ENCODE data around the gene CELF4.

CELF4 gene

DNA sequence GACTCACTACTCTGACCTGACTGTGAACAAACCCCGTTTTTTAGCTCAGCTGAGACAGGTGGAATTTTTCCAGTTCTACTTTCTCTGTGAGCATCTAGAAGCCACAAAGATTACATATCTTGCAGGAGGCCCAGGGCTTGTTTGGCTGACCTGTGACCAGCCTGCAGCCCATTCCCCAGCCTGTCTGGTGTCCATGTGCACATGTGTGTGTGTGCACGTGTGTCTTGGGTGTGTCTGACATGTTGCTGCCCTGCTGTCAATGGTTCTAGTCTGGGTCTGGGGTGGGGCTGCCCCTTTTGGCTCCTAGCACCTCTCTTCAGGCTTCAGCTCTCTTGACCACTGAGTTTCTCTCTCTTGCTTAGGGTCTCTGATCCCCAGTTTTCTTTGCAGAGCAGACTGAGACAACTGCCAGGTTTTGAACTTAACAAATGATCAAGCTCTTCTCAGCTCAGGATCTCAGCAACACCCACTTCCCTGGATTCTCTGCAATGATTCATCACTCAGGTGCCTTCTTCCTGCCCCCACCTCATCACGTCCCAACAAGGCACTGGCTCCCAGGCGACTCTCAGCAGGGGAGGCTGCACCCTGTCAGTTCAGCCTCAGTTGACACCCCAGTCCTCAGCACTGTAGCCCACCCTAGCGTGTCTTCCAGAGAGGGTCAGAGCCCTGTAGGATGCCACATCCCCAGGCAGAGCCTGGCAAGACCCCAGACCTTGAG is 130.3 kb downstream of the CELF4 start:
- DNase-seq: no peak

- no peak for DNase-seq
Measured at GRCh38 chr18:37434161-37434860, 131.3 kb downstream of the CELF4 start.

- DNase-seq: no peak
Measured at GRCh38 chr18:37432436-37433195, 133.0 kb downstream of the CELF4 start.

DNA sequence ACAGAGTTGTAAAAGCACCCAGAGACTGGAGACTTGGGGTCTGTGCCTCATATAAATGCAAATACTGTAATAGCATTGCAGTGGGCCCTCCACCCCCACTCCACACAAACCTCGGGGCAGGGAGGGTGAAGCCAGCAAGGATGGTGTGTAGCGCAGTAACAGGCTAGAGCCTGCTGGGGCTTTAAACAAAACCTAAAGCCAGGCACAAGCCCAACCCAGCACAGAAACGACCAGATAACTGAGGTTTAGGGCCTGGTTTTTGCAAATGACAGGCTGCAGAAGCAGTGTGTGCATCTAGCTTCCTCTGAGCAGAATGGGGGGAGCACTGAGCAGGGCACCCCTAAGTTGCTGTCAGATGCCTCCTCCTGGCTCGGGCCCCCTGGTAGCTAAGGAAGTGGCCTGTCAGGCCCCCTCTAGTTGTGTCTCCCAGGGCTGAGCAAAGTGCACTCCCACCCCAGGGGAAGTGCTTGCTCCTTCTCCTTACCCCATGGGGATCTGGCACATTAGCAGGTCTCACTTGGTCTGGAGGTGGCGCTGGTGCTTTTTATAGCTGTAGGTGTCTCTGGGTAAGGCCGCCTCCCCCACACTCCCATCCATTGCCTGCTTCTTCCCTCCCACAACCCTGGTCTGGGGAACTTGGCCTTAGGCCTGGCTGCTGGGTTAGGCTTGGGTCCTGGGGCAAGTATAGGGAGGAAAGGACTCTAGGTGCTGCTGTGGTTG is 135.1 kb downstream of the CELF4 start:
- no peak for DNase-seq

- DNase-seq: no peak
Measured at GRCh38 chr18:37429791-37430190, 135.8 kb downstream of the CELF4 start.

GRCh38 chr18:37428288-37428974 is 137.2 kb downstream of the CELF4 start:
- DNase-seq: no peak

- no peak for DNase-seq
Measured at GRCh38 chr18:37426586-37426985, 139.0 kb downstream of the CELF4 start.

DNA sequence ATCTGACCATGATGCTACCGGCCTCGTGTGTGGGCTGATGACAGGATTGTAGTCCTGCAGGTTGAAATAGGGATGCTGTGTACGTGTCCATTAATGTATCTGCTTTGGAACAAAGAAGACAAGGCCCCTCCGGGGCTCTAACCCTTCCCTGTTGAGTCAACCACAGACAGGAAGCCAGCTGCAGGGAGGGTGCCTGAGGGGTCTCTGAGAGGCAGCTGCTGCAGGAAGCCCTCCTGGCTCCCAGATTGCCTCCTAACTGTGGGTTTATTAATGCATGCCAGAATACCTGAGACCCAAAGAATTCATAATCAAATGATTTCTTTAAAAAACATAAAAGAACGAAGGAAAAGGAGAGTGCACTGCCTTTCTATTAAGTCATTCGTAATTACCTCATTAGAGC is 140.4 kb downstream of the CELF4 start:
- DNase-seq: no peak

GRCh38 chr18:37424507-37424906 is 141.1 kb downstream of the CELF4 start:
- no peak for DNase-seq

- no peak for DNase-seq
Measured at GRCh38 chr18:37422596-37422995, 143.0 kb downstream of the CELF4 start.

DNA sequence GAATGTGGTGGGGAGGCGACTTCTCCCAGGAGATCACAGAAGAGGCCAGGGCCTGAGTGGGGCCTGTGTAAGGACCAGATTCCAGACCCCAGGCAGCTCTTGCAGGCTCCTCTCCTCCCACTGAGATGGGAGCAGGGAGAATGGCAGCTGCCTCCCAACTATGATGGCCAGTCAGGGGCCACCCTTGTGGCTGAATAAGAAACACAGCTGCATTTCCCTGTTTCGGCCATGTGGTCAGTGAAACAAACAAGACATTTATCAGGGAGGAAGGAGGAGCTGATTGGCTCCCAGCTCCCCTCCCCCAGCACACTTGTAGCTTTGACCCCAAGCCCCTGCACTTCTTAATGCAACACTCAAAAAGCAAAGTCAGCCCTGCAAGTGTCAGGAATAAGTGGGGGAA is 143.5 kb downstream of the CELF4 start:
- no peak for DNase-seq

DNA sequence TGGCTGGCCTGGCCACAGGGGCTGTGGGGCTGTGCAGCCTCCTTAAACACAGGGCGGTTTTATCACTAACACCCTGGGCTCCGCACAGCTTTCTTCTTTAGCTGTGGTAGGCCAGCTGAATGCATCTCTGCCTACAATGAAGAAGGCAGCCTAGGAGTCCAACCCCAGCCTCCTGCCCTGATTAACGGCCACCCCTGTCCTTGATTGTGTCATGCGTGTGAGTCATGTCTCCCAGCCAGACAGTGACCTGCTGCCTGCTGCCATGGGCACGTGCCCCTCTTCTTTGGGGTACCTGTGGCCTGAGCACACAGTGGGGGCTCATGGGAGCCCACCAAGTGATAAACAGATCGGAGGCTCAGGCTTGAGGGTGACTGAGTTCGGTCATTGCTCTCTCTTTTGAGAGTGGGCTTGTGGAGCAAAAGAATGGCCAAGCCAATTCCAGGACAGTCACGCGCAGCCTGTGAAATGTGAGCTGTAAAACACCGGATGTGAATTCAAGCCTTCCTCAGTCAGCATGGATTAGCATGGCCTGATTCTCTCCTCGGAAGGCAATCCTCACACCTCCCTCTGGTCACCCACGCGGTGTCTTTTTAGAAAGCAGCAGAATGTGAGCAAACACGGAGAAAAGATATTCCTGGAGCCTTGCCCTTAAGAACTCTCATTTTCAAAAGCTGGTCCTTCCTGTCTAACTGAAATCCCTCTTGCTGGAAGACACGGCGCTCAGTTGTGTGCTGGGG is 144.1 kb downstream of the CELF4 start:
- DNase-seq: no peak

GRCh38 chr18:37420315-37420880 is 145.2 kb downstream of the CELF4 start:
- DNase-seq: no peak

DNA sequence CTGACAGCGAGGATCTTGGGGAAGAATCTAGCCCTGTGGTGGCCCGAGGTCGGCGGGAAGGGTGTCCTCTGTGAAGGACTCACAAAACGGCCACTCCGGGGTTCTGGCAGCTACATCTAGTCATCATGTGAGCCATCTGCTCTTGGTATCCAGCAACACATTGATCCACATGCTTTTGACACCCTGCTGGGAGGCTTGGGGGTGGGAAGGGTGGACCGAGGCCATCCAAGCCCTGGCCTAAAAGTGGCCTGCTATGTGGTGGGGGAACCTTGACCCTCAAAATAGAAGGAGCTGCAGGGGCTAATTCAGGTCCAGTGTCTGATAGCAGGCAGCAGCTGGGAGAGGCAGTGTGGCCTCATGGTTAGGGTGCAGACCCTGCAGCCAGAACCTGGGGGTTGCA is 145.7 kb downstream of the CELF4 start:
- DNase-seq: no peak

DNA sequence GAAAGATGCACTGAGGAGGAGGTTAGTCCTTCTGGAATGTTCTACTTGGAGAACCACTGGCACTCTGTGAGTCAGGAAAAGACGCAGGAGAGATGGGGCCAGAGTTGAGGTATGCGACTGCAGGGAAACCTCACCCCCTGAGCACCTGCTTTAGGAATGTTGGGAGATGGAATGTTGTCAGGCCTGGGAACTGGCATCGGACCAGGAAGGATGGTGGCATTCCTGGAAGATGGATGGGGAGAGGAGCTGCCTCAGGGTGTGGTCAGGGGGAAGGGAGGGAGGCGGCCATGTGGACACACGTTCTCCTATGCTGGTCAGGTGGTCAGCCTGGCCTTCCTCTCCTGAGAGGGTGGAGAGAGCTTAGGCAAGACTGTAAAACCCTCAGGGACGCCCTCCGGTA is 146.3 kb downstream of the CELF4 start:
- no peak for DNase-seq

DNA sequence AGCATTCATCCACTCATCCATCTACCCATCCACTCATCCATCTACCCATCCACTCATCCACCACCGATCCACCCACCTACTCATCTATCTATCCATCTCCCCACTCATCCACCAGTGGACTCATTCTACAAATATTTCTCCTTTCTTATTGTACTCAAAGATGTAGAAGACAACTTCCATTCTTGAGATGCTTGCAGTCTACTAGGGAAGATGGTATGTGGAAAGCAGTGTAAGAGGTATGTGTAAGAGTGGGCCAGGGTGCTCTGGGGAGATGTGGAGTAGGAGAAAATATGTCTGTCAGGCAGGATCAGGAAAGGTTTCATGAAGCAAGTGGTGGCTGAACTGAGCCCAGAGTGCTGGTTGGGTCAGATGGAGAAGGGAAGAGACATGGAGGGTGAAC is 150.8 kb downstream of the CELF4 start:
- DNase-seq: no peak

DNA sequence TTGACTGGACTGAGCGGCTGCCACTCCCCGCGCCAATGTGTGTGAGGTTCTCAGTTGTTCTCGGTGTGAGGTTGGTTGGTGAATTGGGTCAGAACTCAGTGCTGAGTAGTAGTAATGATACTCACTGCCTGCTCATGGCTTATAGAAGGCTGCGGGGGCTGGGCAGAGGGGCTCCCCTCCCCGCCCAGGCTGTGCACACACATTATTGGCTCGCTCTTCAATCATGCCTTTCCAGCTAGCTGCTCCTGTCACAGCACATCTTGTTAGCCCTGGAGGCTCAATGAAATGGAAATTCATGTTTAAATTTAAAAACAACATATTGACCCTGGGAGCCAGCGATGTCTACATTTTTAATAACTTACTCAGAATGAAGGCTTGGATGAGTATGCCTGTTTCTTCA is 152.8 kb downstream of the CELF4 start:
- no peak for DNase-seq

DNA sequence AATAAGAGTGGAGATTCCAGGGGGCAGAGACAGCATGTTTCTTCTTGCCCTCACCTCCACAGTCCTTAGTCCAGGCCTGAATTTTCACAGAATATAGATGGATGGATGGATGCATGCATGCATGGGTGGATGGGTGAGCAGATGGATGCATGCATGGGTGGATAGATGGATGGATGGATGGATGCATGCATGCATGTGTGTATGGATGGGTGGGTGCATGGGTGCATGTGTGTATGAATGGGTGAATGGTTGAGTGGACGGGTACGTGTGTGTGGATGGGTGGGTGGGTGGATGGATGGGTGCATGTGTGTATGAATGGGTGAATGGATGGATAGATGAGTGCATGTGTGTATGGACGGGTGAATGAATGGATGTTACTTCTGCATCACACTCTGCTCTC is 153.3 kb downstream of the CELF4 start:
- DNase-seq: no peak

DNA sequence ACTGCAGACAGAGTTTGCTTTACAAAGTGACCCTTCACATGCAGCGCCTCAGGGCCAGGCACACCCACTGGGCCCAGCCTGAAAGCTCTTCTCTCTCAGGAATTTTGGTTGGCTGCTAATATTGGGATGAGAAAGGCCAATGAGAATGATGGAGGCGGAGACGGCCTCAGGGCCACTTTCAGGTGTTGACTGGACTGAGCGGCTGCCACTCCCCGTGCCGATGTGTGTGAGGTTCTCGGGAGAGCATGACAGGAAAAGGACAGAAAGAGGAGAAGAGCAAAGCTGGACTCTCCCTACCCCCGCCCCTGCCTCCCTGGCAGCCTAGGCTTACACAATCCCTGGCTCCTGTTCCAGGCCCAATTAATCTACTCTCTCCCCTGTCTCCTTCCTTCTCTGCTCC is 155.7 kb downstream of the CELF4 start:
- no peak for DNase-seq

DNA sequence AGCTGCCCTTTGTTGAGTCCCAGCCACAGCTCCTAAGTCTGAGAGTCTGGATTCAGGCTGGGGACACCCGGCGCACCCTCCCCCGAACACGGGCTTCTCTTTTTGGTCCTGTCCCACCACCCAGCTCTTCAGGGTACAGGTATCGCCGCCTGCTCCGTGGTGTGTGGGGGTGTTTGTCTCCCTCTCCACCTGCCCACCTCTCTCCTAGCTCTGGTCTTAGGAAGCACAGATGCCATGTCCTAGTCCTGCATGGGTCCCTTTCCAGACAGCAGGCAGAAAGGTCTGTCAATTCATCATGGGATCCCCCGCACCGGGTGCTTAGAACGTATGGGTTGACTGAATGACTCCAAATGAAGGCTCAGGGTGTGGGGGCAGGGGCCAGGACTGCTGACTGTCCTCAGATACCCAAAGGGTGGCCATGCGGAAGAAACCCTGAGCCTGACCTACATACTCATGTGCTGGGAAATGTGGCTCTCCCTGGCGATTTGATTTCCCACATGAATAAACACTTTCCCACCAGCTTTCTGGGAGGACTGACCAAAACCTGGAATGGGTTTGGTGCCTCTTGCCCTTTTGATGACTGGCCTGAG is 156.8 kb downstream of the CELF4 start:
- no peak for DNase-seq

DNA sequence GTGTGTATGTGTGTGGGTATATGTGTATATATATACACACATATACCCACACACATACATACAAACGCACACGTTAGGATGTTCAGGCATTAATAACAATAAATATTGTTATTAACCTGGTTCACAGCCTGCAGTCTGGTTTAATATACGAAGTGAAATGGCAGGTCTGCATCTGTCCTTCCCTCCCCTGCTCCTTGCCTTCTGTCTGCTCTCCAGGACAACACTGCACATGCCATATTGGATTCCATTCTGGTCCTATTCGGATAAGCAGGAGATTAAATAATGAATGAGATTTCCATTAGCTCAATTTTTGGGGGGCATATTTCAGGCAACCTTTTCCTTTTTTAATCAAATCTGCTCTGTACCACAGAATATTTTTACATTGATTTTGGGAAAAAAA is 158.0 kb downstream of the CELF4 start:
- DNase-seq: no peak
